Stimulated activated CD4-positive, alpha-beta T cell treated with anti-CD3 and anti-CD28 coated beads, Interleukin-4, amount 100 ng/mL, for 24 hours (primary cell): Measurements from ENCODE around the gene CDK2.
"Not testable (repeated sequence)": the region's sequence is repeated elsewhere in the genome, so short reads cannot be mapped to it uniquely, and the experiment has no call there.

Source experiments
- DNase-seq: peaks from one replicate; pipeline ENCODE4 v3.0.0-alpha.2; 2020

CDK2 gene

GRCh38 chr12:55966408-55967281, at the start of gene CDK2:
CDK2 (plus strand) TSS chr12:55966830; CDS start chr12:55967009, 179 bp downstream.
- DNase-seq, result peak; percentile 93

- not testable (repeated sequence) for DNase-seq
These were observed 47.6 kb upstream of the CDK2 start for GRCh38 chr12:55919032-55919431.

GRCh38 chr12:55922126-55922525, 44.5 kb upstream of the CDK2 start:
- no peak for DNase-seq

- not testable (repeated sequence) for DNase-seq
These were observed 43.0 kb upstream of the CDK2 start for GRCh38 chr12:55923648-55924047.

- no peak for DNase-seq
These were observed 41.3 kb upstream of the CDK2 start for GRCh38 chr12:55925371-55925770.

GRCh38 chr12:55925870-55926737, 40.5 kb upstream of the CDK2 start:
- no peak for DNase-seq

- peak; percentile 91 for DNase-seq
These were observed 39.7 kb upstream of the CDK2 start for GRCh38 chr12:55926738-55927587.

GRCh38 chr12:55927588-55928502, 38.8 kb upstream of the CDK2 start, which contains the start of gene PYM1:
PYM1 (minus strand) TSS chr12:55927894; CDS start chr12:55927761, 133 bp downstream.
- peak; percentile 73 for DNase-seq

GRCh38 chr12:55929306-55929791, 37.3 kb upstream of the CDK2 start:
- DNase-seq, result peak; percentile 84

GRCh38 chr12:55930771-55931316, 35.8 kb upstream of the CDK2 start, which contains the start of gene DGKA:
DGKA (plus strand) TSS chr12:55931162; CDS start chr12:55936504, 5,342 bp downstream.
- peak; percentile 82 for DNase-seq

- no peak for DNase-seq
These were observed 35.3 kb upstream of the CDK2 start for GRCh38 chr12:55931317-55931779.

- DNase-seq, result peak; percentile 30
These were observed 34.7 kb upstream of the CDK2 start for GRCh38 chr12:55931780-55932550.

GRCh38 chr12:55932551-55932910, 34.1 kb upstream of the CDK2 start:
- DNase-seq, result peak; percentile 53

GRCh38 chr12:55933169-55933798, 33.3 kb upstream of the CDK2 start:
- no peak for DNase-seq

GRCh38 chr12:55933799-55934742, 32.6 kb upstream of the CDK2 start:
- no peak for DNase-seq

GRCh38 chr12:55934773-55935172, 31.9 kb upstream of the CDK2 start:
- no peak for DNase-seq

- peak; percentile 50 for DNase-seq
These were observed 30.9 kb upstream of the CDK2 start for GRCh38 chr12:55935738-55936151.

- no peak for DNase-seq
These were observed 28.6 kb upstream of the CDK2 start for GRCh38 chr12:55937981-55938380.
